Measurements from ENCODE around the gene TRPM8. TPM values are rescaled to one million over a fixed set of nuclear protein-coding genes. Genes with fewer than 3 reads are reported as not detected.
"Not testable (repeated sequence)": the region's sequence is repeated elsewhere in the genome, so short reads cannot be mapped to it uniquely, and the experiment has no call there.

Gene TRPM8
- total RNA-seq, 1 experiment from 2014 or later, result 3.9 TPM

DNA sequence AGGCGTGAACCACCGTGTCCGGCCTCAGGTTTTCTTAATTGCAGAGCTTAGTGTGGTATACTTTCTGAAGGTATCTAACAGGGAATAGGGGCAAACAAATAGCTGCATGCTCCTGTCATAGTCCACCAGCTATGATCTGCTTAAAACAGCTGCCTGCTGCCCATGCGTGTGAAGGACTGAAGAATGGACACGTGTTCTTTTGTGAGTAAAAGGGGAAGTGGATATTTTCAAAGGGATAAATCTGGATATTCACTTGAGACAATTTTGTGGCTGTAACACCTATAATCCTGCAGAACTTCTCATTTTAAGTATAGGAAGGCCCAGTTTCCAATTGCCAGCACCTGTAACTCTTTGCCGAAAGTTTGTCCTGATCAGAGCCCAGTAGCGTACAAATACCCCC lies 44.7 kb downstream of the TRPM8 start:
- TF ChIP-seq, protein P1, sequence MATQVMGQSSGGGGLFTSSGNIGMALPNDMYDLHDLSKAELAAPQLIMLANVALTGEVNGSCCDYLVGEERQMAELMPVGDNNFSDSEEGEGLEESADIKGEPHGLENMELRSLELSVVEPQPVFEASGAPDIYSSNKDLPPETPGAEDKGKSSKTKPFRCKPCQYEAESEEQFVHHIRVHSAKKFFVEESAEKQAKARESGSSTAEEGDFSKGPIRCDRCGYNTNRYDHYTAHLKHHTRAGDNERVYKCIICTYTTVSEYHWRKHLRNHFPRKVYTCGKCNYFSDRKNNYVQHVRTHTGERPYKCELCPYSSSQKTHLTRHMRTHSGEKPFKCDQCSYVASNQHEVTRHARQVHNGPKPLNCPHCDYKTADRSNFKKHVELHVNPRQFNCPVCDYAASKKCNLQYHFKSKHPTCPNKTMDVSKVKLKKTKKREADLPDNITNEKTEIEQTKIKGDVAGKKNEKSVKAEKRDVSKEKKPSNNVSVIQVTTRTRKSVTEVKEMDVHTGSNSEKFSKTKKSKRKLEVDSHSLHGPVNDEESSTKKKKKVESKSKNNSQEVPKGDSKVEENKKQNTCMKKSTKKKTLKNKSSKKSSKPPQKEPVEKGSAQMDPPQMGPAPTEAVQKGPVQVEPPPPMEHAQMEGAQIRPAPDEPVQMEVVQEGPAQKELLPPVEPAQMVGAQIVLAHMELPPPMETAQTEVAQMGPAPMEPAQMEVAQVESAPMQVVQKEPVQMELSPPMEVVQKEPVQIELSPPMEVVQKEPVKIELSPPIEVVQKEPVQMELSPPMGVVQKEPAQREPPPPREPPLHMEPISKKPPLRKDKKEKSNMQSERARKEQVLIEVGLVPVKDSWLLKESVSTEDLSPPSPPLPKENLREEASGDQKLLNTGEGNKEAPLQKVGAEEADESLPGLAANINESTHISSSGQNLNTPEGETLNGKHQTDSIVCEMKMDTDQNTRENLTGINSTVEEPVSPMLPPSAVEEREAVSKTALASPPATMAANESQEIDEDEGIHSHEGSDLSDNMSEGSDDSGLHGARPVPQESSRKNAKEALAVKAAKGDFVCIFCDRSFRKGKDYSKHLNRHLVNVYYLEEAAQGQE (IDR thresholded peaks at IDR 0.05; ENCODE audit: insufficient read depth in 1 of 2, low read depth in 2 of 2, low read length in 1 of 2), result no peak
- no peaks in the 10 kb centered on the region for H3K4me1 ChIP-seq (ENCODE audit: control insufficient read depth, insufficient read depth, low read length)
- DNase-seq (ENCODE audit: low read depth, low spot score) (no peak), ATAC-seq (no peak)
- intact Hi-C loops (cut with micrococcal nuclease; ENCODE audit: unreplicated experiment), result no loop called here
- no peak overlapping the region for H3K4me3 ChIP-seq (ENCODE audit: low read depth in 2 of 2, low read length in 2 of 2)
- in situ Hi-C loops (cut with HindIII; ENCODE audit: low pct_unique_long_range_greater_than_20kb, low sequenced_read_pairs), result no loop called here
- H3K27me3 ChIP-seq (ENCODE audit: control insufficient read depth, insufficient read depth, low read length), result no peaks in the 10 kb centered on the region
- no peaks in the 10 kb centered on the region for H3K36me3 ChIP-seq (ENCODE audit: control insufficient read depth, insufficient read depth, low read length)
- BruUV-seq (replicated peaks), result no TSS peak
- H3K27ac ChIP-seq (ENCODE audit: low read length), result no peak overlapping the region
- no peaks in the 10 kb centered on the region for H3K9me3 ChIP-seq (ENCODE audit: control insufficient read depth, insufficient read depth, low read depth, low read length)
- ChIA-PET CTCF (no interaction called here), POLR2A (no interaction called here)

DNA sequence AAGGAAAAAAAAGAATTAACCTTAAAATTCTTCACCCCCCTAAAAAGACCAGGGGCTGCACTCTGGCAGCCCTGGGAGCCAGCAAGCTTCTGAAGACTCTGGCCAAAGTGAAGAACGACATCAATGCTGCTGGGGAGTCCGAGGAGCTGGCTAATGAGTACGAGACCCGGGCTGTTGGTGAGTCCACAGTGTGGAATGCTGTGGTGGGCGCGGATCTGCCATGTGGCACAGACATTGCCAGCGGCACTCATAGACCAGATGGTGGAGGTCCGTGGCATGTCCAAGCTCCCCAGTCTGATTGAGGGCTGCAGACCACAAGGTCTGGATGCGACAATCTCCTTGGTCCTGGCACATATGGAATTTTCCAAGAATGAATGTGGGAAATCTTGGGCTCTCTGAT lies 47.4 kb downstream of the TRPM8 start:
- Histone ChIP-seq H3K4me1 (ENCODE audit: control insufficient read depth, insufficient read depth, low read length) (no peaks in the 10 kb centered on the region), H3K27ac (ENCODE audit: low read length) (peak overlapping the region; percentile 59), H3K9me3 (ENCODE audit: control insufficient read depth, insufficient read depth, low read depth, low read length) (no peaks in the 10 kb centered on the region), H3K27me3 (ENCODE audit: control insufficient read depth, insufficient read depth, low read length) (no peaks in the 10 kb centered on the region), H3K36me3 (ENCODE audit: control insufficient read depth, insufficient read depth, low read length) (no peaks in the 10 kb centered on the region), H3K4me3 (ENCODE audit: low read depth in 2 of 2, low read length in 2 of 2) (no peak overlapping the region)
- TF ChIP-seq CTCF (IDR thresholded peaks at IDR 0.05), result no peak
- TF ChIP-seq SIN3A (IDR thresholded peaks at IDR 0.05; ENCODE audit: borderline replicate concordance, insufficient read depth, low read depth, low read length), result no peak
- BruUV-seq (replicated peaks), result no TSS peak
- ChIA-PET POLR2A (interaction anchor here (0.6 kb wide), 1 partner anchor 10 kb away, joined by 8 read pairs; no protein-coding TSS in a partner anchor), CTCF (interaction anchor here (0.6 kb wide), 1 partner anchor 28 kb away, joined by 3 read pairs; no protein-coding TSS in a partner anchor)
- no peak for DNase-seq (ENCODE audit: low read depth, low spot score)
- in situ Hi-C loops (cut with HindIII; ENCODE audit: low pct_unique_long_range_greater_than_20kb, low sequenced_read_pairs) (no loop called here), intact Hi-C loops (cut with micrococcal nuclease; ENCODE audit: unreplicated experiment) (no loop called here)
- no peak for ATAC-seq

DNA sequence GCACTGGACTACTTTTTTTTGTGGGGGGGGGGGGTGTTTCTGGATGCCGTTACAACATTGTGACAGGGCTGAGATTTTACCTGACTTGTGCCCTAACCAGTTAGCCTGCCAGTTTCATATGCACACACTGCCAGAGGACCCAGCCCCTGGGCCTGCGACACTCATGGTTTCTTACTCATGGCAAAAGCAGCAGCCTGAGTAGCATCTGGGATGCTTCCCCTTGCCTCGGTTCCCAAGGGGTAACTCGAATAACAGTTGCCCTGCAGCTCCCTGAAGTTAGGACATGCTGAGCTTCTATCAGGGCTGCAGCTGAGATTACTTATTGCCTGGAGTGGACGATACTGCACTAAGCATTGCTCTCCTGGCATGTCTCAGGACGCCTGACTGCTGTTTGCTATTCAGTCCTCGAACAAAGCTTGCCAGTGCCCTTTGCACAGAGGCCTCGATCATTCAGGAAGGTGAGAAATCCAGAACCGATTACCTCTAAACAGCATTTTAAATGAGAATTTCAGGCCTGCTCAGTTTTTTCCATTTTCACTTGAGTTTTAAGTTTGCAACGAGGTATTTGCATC lies 47.9 kb downstream of the TRPM8 start:
- no TSS peak for BruUV-seq (replicated peaks)
- ATAC-seq, result 0 out of 2 replicates have a peak, but pooled peaks have one; percentile 27
- Histone ChIP-seq H3K27me3 (ENCODE audit: control insufficient read depth, insufficient read depth, low read length) (no peaks in the 10 kb centered on the region), H3K4me3 (ENCODE audit: low read depth in 2 of 2, low read length in 2 of 2) (no peak overlapping the region), H3K4me1 (ENCODE audit: control insufficient read depth, insufficient read depth, low read length) (no peaks in the 10 kb centered on the region), H3K27ac (ENCODE audit: low read length) (peak overlapping the region; percentile 59), H3K9me3 (ENCODE audit: control insufficient read depth, insufficient read depth, low read depth, low read length) (no peaks in the 10 kb centered on the region), H3K36me3 (ENCODE audit: control insufficient read depth, insufficient read depth, low read length) (no peaks in the 10 kb centered on the region)
- TF ChIP-seq CTCF (IDR thresholded peaks at IDR 0.05) (no peak), TCF7L2 (IDR thresholded peaks at IDR 0.05; ENCODE audit: low read depth, low read length) (no peak)
- TF ChIP-seq, protein P1 (IDR thresholded peaks at IDR 0.05; ENCODE audit: insufficient read depth in 1 of 2, low read depth in 2 of 2, low read length in 1 of 2), result no peak
- ChIA-PET CTCF (no interaction called here), POLR2A (interaction anchor here (0.6 kb wide), 1 partner anchor 10 kb away, joined by 8 read pairs; no protein-coding TSS in a partner anchor)
- intact Hi-C loops (cut with micrococcal nuclease; ENCODE audit: unreplicated experiment), result no loop called here
- no peak for DNase-seq (ENCODE audit: low read depth, low spot score)
- in situ Hi-C loops (cut with HindIII; ENCODE audit: low pct_unique_long_range_greater_than_20kb, low sequenced_read_pairs), result no loop called here

- H3K4me3 ChIP-seq (ENCODE audit: low read depth in 2 of 2, low read length in 2 of 2); ATAC-seq; H3K9me3 ChIP-seq (ENCODE audit: control insufficient read depth, insufficient read depth, low read depth, low read length); POLR2A ChIA-PET; H3K4me1 ChIP-seq (ENCODE audit: control insufficient read depth, insufficient read depth, low read length); in situ Hi-C loops (cut with HindIII; ENCODE audit: low pct_unique_long_range_greater_than_20kb, low sequenced_read_pairs); H3K27ac ChIP-seq (ENCODE audit: low read length); DNase-seq (ENCODE audit: low read depth, low spot score); BruUV-seq (replicated peaks); H3K36me3 ChIP-seq (ENCODE audit: control insufficient read depth, insufficient read depth, low read length); intact Hi-C loops (cut with micrococcal nuclease; ENCODE audit: unreplicated experiment); H3K27me3 ChIP-seq (ENCODE audit: control insufficient read depth, insufficient read depth, low read length); CTCF ChIA-PET: not testable (repeated sequence)
Observed at GRCh38 chr2:233965646-233966045, 48.5 kb downstream of the TRPM8 start.

Data from Panc1 (cell line).